Measurements from ENCODE around the gene AGBL1.
"Not testable (repeated sequence)": the region's sequence is repeated elsewhere in the genome, so short reads cannot be mapped to it uniquely, and the experiment has no call there.

The AGBL1 gene

DNA sequence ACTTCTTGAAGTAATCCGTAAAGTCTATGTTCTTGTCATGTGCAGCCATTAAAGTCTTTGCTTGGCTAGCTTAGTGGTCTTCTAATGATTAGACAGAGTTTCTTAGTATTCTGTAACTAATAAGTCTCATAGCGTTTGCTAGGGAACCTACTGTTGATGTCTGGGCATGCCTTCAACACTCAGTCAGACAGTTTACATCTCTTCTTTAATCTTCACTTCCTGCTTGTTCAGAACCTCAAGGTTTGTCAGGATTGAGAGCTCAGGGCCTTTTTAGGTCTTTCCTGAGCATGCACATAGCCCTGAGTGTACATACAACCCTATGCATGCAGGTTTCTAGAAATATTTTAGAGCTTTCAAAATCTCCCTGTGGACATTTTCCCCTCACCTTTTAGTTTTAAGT lies 426.3 kb downstream of the AGBL1 start:
- DNase-seq (ENCODE audit: low read depth in 2 of 2): no peak

DNA sequence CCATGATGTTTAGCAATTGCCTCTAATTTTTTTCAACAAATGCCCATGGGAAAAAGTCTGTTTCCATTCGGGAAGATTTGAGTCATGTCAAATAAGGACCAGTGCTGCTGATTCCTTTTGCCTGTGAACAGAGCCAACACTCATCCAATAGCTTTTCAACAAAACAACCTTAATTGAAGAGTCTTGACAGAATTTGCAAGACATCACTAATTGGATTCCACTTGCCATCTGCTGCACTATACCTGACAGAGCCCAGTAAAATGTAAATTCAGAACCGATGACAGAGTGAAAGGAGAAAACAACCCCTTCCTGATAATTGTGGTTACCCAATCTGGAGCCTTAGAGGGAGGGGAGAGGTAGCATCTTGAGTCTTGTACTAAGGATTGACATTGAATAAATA lies 426.7 kb downstream of the AGBL1 start:
- no peak for DNase-seq (ENCODE audit: low read depth in 2 of 2)

DNA sequence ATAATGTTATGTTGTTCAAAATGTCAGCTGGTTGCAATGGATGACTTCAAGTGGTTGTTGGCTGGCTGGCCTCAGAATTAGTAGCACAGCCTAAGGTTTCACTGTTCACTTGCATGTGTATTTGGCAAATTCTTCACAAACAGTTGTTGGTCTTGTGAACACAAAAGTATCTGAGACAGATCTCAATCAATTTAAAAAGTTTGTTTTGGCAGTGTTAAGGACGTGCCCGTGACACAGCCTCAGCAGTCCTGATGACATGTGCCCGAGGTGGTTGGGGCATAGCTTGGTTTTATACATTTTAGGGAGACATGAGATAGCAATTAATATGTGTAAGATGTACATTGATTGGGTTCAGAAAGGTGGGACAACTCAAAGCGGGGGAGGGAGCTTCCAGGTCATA lies 436.0 kb downstream of the AGBL1 start:
- DNase-seq (ENCODE audit: low read depth in 2 of 2): no peak

DNA sequence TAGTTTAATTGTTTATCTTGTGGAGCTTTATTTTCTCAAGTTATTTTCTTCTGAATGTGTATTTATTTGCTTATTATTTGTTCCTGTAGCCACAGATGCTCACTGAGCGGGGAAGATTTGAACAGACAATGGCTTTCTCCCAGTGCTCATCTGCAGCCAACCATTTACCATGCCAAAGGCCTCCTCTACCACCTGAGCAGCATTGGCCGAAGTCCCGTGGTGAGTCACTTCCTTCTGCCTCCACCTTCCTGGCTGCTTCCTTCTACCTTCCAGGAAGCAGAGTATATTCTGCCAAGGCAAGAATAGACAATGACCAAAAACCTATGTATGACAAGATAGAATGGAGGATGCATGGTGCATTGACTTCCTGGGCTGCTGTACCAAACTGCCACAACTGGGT lies 443.1 kb downstream of the AGBL1 start:
- no peak for DNase-seq (ENCODE audit: low read depth in 2 of 2)

DNA sequence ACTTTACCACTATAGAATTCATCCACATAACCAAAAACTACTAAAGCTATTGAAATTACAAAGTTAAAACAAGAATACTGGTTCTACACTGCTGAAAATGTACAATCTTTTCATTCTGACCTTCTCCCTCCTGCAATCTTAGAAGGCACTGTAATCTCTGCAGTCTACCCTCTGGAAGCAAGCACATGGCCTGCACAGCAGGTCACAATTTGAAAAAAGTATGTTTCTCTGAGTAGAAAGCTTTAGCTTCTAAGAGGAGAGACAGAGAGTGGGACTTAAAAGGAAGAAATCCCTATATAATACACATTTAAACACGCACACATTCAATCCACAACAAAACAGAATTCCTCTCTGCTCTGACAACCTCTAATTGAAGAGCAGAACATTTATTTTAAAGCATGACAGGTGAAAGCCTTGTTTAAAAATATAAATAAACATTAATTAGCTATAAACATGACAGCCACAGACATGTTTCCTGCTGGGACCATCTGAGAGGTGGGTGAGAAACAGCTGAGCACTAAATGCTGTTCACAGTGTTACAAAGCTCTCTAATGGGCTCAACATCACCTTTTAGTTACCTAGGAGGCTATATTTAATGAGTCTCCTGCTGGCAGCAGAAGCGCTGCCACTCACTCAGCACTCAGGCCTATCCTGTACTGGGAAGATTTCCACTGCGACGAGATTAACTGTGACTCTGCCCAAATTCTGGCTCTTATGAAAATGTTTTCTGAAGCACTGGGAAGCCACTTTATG lies 447.4 kb downstream of the AGBL1 start:
- DNase-seq (ENCODE audit: low read depth in 2 of 2): no peak

DNA sequence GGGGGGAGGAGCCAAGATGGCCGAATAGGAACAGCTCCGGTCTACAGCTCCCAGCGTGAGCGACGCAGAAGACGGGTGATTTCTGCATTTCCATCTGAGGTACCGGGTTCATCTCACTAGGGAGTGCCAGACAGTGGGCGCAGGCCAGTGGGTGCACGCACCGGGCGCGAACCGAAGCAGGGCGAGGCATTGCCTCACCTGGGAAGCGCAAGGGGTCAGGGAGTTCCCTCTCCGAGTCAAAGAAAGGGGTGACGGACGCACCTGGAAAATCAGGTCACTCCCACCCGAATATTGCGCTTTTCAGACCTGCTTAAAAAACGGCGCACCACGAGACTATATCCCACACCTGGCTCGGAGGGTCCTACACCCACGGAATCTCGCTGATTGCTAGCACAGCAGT lies 448.4 kb downstream of the AGBL1 start:
- not testable (repeated sequence) for DNase-seq (ENCODE audit: low read depth in 2 of 2)

DNA sequence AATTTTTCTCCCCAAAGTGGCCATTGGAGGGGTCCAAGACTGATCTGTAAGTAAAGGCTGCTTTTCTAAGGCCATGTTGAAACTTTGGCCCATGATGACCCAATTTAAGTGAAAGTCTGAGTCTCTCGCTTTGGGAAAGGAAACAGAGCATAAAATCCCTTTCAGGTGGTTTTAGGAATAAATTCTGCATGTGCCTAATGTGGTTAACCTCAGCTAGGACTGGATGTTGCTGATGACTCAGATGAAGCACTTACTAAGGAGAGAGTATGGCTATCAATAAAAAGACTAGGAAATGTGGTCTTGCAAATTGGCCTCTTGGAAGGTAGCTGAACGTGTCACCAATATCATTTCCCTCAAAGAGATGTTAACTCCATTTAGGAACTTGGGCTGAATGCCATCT lies 458.5 kb downstream of the AGBL1 start:
- no peak for DNase-seq (ENCODE audit: low read depth in 2 of 2)

DNA sequence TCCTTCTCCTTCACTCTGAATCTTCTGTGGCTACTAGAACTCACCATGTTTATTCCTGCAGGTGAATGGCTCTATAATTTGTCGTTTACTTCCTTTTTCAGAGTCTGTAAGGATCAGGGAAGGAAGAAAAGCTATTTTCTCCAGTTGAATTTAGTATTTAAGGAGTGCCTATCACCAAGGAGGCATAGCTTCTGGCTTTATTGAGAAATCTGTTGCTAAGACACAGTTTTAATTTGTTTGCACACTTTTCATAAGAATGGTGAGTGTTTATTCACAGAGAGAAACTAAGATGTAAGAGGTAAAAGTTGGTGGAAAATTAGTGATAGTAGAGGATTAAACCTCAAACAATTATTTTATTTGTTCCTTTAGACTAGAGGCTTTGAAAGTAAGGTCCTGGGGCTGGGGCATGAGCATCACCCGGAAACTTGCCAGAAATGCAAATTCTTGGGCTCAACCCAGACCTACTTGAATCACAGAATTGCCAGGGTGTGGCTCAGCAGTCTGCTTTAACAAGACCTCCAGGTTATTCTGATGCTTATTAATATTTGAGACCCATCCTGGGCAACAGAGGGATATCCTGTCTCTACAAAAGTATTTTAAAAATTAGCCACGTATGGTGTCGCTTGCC lies 461.3 kb downstream of the AGBL1 start:
- no peak for DNase-seq (ENCODE audit: low read depth in 2 of 2)

DNA sequence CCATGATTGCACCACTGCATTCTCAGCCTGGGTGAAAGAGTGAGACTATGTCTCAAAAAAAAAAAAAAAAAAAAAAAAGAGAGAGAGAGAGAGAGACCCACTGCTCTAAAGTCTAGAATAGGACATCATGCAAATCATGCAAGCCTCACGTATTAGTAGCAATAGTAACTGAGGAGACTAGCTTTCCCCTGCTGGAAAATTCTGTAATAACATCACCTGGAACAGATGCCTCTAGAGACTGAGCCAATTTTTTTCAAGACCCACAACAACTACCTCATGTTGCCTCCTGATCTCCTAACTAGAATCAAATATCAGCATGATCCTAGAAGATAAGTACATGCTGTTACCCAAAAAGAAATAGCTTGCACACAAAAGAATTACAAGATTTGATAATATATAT lies 461.9 kb downstream of the AGBL1 start:
- no peak for DNase-seq (ENCODE audit: low read depth in 2 of 2)

DNA sequence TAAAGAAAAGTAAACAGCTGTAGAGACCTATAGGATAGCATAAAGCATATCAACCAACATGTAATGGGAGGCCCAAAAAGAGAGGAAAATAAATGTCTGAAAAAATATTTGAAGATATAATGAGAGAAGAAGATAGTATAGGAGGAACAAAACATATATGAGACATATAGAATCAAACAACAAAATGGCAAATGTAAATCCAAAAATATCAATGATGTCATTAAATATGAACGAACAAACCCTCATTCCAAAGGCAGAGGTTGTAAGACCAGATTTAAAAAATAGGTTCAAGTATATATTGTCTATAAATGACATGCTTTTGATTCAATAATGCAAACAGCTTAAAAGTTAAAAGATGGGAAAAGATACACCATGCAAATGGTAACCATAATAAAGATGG lies 470.4 kb downstream of the AGBL1 start:
- no peak for DNase-seq (ENCODE audit: low read depth in 2 of 2)

DNA sequence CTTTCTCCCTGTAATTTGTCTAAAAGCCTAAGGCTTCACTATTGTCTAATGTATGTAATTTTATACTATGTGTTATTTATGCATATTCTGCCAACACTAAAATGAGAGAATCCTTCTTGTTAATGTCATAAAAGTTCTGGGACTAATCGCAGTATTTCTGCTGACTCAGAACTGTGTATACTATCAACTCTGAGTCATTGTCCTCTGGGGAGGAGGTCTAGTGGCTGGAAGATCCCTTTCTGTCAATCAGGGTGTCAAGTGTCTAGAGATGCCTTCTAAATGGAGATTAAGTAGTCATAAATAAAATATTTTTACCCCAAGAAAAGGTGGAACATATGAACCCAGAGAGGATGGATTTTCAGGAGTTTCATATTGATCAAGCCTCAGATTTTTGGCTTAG lies 473.4 kb downstream of the AGBL1 start:
- no peak for DNase-seq (ENCODE audit: low read depth in 2 of 2)

DNA sequence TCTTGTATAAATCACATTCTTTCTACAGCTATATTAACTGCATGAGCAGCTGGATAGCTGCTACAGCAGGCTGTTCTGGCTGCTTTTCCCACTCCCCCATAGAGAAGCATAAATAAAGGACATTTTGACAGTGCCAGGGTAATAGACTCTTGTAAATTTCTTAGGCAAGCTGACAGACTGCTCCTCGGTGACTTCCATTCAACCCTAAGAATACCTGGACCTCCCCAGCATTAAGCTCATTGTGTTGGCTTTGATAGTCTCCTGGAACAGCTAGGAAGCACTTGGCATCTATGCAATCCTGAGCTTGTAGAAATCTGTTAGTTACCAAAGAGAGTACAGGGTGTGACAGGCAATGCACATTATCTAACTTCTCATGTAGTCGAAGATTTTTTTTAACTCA lies 475.4 kb downstream of the AGBL1 start:
- DNase-seq (ENCODE audit: low read depth in 2 of 2): no peak

DNA sequence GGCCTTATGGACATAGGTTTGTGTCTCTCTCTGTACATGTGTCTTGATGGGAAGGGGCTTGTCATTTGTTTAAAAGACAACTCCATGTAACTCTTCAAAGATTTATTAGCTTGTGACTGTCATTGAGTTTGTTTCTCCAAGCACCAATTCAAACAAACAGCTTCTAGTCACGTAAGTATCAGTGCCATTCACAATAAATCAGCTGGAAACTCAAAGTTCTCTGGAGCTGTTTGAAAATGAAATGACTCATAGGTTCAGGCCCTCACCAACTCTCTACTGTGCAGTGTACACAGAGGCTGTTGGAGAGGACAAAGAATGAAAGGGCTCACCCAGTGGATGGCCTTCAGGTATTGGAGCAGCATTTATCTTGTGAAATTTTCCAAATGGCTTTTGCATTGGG lies 476.3 kb downstream of the AGBL1 start:
- no peak for DNase-seq (ENCODE audit: low read depth in 2 of 2)

DNA sequence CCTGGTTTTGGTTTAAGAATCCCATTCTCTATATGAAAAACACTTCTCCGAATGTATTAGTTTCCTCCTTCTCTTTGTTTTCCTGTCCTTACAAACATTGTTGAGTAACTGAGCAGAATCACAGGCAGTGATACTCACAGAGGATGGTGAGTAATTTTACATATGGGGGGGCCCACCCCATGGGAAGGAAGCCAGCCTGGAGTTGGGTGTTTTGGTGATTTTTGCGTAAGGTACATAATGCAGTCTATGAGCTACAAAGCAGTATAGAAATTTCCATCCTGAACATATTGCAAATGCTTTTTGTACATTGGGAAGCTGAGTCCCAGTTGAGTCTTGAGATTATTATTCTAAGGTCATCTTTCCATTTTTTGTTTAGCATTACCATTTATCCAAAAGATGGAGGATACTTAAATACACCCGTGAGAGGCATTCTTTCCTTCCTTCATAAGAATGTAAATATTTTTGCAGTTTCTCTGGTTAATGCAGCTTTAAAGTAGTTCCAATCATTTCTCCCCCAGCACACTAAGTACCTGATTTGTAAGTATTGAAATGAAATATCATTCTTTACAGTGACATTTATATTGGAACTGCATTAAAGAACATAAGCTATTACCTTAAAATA lies 476.8 kb downstream of the AGBL1 start:
- DNase-seq (ENCODE audit: low read depth in 2 of 2): no peak

DNA sequence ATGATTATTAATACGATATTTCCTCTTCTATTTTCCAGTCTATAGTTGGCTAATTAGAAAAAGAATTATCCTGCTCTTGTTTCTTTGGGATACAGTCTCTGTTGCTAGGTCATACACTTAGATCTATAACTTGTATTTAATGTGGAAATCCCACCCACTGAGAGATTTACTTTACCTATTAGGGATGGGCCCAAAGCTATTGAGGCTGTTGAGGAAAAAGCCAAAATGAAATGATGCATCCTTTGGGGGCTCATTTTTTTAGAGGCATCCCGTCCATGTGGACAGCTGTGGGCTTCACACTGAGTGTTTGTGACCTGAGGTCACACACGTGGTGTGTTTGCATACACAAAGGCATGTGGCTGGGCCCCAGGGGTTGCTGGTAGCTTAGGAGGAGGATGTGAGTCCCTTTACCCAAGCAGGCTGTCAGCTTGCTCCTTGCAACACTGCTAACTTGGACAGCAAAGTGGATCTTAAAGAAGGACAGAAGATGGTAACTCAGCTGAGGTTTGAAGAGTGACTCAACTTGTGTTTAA lies 477.4 kb downstream of the AGBL1 start:
- DNase-seq (ENCODE audit: low read depth in 2 of 2): no peak

DNA sequence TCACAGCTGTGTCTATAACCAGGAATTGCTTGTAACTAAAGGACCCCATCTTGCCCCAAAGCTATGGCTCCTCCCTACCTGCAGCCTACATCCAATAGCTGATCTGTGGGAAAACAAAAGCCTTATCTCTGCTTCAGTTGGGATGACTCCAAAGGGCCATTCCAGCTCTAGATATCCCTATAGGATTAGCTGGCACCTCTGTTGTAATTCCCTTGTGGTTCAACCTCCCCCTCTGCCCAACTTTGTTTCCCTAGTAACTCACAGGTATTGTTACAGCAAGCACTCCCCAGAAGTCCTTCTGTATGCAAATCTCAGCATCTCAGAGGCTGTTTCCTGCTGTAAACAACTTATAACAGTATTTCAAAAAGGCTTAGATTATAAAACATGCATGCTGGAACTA lies 478.6 kb downstream of the AGBL1 start:
- DNase-seq (ENCODE audit: low read depth in 2 of 2): no peak

DNA sequence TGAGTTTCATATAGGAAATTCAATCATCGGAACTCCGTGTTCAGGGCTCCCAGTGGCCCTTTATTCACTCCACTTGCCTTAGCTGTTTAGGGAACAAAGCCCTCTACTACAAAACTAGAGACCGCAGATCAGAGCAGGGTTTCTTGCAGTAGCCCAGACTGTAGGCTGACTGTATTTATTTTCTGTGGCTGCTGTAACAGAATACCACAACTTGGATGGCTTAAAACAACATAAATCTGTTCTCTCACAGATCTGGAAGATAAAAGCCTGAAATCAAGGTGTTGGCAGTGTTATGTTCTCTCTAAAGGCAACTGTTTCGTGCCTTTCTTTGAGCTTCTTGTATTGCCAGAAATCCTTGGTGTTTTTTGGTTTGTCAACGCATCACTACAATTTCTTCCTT lies 479.0 kb downstream of the AGBL1 start:
- DNase-seq (ENCODE audit: low read depth in 2 of 2): no peak

DNA sequence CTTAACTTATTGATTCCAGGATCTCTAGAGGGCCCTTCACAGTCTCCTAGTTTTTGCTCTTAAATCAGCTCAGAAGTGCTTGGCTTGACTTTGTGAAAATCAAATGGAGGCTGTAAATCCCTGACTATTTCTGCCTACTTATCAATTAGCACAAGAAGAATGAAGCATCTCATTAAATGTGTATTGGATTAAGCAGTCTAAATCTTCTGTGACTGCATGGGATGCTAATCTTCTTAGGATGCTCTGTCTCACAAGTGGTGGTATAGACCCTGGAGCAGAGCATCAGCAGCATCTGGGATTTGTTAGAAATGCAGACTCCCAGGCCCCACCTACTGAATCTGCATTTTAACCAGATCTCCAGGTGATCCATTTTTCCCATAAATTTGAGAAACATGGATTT lies 488.7 kb downstream of the AGBL1 start:
- DNase-seq (ENCODE audit: low read depth in 2 of 2): no peak

DNA sequence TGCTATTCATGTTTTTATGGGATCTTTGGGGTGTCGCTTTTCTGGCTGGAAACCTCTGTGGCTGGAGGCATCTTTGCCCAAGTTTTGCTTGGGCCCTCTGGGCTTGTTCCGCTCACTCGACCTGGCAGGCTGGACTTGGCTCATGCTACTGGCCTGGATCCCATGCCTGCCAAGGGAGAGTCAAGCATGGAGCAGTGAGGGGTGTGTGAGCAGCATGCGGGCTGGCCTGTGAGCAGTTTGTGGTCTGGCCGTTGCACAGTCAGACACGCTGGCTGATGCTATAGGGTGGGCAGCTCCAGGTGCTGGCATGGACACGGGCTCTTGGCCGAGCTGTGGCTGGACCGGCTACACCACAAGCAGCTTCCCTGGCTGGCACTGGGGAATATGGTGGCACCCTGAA lies 491.1 kb downstream of the AGBL1 start:
- DNase-seq (ENCODE audit: low read depth in 2 of 2): no peak

DNA sequence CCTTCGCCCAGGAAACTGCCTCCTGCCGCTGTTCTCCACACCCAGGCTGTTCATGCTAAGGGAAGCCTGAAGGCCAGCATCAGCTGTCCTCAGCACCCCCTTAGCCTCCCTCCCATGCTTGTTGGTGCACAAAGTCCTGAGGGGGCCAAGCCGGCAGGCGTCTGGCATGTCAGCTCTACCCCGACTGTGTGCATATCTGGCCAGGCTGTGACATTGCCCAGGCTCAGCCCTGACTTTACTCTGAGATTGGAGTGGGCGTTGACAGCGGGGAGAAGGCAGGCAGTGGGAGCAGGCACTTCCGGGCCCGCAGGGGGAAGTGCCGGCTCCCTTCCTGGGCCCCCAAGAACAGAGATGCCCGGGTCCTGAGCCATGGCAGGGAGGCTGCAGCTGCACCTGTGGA lies 492.2 kb downstream of the AGBL1 start:
- no peak for DNase-seq (ENCODE audit: low read depth in 2 of 2)

DNA sequence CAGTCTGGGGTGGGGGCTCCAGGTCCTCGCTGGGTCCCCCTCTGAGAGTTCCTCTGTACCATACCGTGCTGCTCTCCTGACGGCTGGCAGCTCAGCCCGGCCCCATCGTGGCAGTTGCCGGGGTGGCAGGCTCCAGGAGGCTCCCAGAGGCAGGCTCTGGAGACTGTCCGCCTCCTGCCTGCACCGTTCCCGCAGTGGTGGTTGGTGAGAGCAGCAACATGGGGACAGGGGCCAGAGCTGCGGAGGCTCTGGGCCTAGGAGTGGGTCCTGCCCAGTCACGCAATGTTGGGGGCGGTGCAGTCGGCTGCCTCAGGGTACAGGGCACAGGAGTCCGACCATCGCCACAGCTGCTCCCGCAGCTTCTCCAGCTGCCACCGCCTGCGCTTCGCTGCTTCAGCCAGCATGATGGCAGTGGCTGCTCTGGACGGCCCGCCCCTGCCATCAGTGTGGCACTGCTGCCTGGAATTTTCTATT lies 492.7 kb downstream of the AGBL1 start:
- no peak for DNase-seq (ENCODE audit: low read depth in 2 of 2)

DNA sequence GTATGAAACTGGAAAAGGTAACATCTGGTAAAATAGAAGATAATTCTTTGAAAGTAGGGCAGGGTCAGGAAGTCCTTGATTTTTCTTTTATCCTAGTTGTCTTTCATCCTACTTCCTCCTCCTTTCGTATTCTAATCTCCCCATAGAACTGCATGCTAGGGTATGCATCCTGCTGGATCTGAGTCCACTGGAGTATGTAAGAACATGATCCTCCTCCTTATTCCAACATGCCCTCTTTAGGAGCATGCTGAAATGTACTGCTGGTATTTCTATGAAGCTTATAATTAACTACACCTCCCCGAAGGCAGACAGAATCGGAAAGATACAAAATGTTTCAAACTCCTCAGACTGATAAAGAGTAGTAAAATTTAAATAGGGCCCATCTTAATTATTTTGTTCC lies 493.8 kb downstream of the AGBL1 start:
- no peak for DNase-seq (ENCODE audit: low read depth in 2 of 2)

DNA sequence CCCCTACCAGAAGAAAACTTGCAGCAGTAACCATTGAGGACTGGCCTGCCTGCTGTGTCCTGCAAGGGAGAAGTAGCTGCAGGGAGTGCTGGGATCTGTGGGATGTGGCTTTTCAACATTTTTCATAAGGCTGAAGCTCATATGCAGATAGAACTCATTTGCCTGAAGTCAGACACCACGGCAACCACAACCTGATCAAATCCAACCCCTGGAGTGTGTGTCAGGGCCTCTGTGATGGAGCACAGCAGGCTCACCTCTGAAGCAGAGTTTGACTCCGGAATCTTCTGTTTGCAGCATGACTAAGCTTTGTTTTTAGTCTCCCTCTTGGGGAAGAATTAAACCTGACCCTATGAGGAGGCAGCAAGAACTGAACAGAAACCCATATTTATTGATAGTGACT lies 508.7 kb downstream of the AGBL1 start:
- no peak for DNase-seq (ENCODE audit: low read depth in 2 of 2)
